ENCODE data around the gene ASNSD1.
A peak's percentile ranks its signal among the peaks of the same experiment; 100 is the strongest.
"Not testable (repeated sequence)": the region's sequence is repeated elsewhere in the genome, so short reads cannot be mapped to it uniquely, and the experiment has no call there.

The ASNSD1 gene

DNA sequence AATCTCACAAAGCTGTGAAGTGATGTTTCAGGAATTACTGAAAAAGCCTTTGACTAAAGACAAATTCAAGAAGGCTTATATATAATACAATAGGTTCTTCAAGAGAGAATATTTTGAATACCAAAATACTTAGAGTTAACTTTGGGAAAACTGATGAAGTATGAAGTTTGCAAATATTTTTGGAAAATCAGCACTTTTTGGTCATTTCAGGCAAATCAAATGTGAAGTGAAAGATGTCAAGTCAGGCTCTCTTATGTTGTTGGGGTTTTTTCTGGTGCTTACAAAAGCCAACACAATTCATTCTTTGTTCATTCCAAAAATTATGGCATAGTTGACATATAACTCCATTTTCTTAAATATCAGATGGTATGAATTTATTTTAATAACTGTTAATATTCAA is 14.7 kb upstream of the ASNSD1 start:
- no peak for DNase-seq (ENCODE audit: low spot score)

DNA sequence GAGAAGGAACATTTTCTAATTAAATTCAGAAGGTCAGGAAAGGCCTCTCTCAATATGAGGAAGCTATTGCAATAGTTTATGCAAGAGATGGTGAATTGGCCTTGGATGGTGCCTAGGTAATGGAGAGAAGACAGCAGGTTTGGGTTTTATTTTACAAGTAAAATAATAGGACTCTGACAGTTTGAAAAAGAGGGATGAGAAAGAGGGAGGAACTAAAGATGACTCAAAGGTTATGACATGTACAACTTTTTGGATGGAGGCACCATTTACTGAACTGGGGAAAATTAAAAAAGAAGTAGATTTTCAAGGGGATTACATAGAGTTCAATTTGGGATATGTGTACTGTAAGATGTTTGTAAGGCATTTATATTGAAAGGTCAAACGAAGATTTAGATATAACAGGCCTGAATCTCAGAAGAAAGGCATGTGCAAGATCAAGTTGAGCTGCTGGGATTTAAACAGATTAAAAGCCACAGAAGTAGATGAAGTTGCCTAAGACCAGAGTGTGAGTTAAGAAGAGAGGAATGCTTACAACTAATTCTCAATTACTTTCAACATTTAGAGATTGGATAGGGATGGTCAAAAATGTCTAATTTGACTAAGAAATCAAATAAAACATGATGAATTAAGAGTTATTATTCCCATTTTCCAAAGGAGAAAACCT is 12.3 kb upstream of the ASNSD1 start:
- no peak for DNase-seq (ENCODE audit: low spot score)

DNA sequence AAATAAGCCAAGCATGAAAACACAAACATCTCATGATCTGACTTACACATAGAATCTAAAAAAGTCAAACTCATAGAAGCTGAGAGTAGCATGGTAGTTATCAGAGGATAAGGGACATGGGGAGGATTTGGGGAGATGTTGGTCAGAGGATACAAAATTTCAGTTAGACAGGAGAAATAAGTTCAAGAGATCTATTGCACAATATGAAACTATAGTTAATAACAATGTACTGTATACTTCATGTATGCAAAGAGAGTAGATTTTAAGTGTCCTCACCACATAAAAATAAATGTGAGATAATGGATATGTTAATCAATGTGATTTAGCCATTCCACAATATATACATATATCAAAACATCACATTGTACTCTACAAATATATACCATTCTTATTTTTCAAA is 10.0 kb upstream of the ASNSD1 start:
- no peak for DNase-seq (ENCODE audit: low spot score)

DNA sequence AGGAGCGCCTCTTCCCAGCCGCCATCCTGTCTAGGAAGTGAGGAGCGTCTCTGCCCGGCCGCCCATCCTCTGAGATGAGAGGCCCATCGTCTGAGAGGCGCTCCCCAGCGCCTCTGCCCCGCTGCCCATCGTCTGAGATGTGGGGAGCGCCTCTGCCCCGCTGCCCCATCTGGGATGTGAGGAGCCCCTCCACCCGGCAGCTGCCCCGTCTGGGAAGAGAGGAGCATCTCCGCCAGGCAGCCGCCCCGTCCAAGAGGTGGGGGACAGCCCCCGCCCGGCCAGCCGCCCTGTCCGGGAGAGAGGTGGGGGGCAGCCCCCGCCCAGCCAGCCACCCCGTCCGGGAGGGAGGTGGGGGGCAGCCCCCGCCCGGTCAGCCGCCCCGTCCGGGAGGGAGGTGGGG is 7.8 kb upstream of the ASNSD1 start:
- DNase-seq (ENCODE audit: low spot score), result not testable (repeated sequence)

DNA sequence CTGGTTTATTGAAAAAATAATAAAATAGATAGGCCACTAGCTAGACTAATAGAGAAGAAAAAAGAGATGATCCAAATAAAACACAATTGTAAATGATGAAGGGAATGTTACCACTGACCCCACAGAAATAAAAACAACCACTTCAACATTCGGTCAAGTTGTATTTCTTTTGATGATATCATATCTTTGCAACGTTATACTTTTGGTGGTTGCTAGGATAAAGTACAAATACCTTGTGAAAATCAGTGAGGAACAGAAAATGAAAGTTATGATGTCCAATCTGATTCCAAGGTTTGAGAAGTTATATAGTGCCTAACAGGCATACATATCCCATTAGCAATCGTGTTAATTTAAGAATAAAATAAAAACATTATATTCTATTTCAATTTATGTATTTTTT is 6.6 kb upstream of the ASNSD1 start:
- DNase-seq (ENCODE audit: low spot score), result no peak

DNA sequence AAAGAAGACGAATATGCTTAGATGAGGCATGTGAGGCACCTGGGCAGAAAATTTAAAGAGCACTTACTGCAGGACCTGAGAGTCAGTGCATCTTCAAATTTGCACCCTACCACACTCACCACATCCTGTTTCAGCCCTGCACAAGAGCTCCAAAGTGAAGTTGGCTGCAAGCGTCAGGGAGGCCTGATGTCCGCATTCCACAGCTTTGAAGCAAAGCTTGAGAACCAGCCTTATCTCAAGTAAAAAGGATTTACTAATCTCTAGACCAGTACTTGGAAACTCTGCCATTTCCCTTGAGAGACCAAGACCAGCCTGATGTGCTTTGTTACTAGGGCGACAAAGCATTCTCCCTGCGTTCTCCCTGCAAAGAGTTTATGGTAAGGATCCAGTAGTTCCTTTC is 3.4 kb upstream of the ASNSD1 start:
- no peak for DNase-seq (ENCODE audit: low spot score)

DNA sequence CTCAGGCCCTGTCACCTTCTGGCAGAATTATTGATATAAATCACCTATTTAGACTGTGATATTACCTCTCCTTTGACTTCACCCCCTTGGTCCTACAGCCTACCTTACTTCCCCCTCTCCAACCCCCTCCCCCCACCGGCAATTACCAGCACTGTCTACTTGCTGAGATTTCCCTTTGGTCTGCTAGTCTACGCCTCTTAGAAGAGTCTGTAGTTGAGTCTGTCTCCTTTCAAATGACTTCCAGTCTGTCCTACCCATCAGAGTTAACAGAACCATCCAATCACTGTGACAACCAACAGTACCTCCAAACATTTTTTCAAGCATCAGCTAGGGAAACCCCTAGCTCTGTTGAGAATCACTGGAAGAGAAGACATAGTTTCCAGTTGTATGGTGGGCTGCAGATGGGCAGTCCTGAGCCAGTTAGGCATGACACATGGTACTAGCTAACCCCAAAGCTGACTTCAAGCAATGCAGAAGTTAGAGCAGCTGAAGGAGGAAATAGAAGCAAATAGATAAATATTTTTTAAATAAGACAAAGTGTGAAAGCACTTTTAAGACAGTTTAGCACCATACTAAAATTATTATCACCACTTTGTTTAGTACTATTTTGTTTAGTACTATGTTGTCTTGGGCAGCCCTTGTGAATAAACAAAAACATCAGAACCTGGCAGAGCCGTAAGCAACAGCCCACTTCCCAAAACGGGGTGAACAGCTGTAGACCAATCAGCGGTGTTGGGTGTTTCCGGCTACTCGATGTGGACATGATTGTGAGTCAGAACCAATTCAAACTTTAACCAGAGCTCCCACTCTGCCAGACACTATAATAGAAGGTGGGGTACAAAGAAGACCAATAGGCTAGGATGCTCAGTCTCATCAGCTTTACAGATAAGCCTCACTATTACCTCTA is 2.7 kb upstream of the ASNSD1 start:
- no peak for DNase-seq (ENCODE audit: low spot score)

DNA sequence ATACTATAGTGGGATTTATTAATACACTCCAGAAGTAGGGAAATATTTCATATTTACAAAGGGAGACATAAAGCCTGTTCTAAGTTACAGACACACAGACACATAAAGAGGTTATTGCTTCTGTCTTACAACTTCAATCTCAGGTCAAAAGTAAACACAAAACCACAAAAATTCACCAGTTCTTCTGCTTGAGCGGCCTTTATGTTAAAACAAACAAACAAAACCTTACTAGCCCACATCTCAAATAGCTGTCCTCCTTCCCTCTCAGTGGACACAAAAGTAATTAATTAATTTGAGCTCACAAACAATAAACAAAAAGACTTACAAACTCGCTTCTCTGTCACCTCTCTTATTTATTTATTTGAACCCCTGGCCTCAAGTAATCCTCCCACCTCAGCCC is 1.5 kb upstream of the ASNSD1 start:
- no peak for DNase-seq (ENCODE audit: low spot score)

DNA sequence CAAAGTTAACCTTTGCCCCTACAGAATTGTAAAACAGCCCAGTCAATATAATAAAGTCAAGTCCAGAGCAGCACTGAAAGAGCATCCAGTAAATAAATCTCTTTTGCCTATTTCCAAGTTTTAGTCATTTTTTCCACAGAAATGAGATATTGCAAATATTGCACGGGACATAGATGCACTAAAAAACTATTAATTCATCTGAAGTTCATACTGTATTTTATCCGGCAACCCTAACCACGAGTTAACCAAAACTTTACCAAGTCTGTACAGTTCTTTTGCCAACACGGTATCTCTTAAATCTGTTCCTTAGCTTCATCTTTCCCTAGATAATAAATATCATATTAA is 484 bp upstream of the ASNSD1 start:
- DNase-seq (ENCODE audit: low spot score), result no peak

DNA sequence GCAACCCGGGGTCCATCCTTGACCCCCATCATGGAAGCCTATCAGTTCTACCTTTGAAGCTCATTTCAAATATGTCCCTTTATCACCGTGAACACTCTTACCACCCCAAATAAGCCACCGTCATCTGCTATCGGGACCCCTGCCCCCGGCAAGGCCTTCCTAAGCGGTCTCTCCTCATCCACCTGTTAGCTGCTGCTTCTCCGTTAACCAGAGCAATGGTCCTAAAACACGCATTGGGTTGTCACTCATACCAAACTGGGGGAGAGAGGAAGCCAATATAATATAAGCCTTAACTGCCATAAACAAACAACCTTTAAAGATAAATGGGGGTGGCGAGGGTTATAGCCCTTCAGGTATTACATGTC is 680 bp downstream of the ASNSD1 start:
- DNase-seq (ENCODE audit: low spot score), result no peak

DNA sequence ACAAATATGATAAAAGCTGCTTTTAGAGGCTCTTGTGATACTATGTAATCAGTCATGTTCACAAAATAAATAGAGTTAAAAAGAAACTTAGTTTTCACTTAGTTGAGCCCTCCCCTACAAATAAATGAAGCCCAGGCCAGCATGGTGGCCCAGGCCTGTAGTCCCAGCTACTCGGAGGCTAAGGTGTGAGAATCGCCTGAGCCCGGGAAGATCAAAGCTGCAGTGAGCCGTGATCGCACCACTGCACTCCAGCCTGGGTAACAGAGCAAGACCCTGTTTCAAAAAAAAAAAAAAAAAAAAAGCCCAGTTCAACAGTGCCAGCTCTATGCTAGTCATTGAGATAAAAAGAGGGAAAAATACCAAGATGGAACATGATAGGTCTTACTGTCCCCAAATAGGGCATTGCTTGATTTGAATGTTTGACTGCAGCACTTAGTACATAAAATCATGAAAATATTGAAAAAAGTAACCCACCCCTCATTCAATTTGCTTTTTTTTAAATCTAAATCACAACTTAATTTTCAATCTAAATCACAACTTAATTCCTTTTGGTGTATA is 1.5 kb downstream of the ASNSD1 start:
- DNase-seq (ENCODE audit: low spot score), result no peak

DNA sequence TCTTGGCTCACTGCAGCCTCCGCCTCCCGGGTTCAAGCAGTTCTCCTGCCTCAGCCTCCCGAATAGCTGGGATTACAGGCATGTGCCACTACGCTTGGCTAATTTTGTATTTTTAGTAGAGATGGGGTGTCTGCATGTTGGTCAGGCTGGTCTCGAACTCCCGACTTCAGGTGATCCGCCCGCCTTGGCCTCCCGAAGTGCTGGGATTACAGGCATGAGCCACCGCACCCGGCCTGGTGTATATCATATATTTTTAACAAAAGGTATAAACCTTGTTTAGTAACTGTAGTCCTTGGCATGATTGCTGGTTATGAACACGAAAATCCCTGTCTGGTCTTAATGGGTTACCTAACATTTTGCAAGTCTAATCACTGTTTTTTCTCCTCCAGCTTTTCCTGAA is 2.1 kb downstream of the ASNSD1 start:
- DNase-seq (ENCODE audit: low spot score), result not testable (repeated sequence)

DNA sequence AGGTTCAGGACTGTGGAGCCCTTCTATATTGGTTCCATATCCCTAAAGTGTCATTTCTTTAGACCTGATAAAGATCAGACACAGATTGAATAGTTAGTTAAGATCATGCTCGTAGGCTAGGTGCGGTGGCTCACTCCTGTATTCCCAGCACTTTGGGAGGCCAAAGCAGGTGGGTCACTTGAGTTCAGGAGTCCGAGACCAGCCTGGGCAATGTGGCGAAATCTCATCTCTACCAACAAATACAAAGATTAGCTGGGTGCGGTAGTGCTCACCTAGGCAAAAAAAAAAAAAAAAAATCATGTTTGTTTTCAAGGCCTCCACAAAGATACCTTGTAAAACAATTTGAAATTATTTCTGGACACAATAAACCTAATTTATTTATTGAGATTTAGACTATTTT is 8.7 kb downstream of the ASNSD1 start:
- no peak for DNase-seq (ENCODE audit: low spot score)

DNA sequence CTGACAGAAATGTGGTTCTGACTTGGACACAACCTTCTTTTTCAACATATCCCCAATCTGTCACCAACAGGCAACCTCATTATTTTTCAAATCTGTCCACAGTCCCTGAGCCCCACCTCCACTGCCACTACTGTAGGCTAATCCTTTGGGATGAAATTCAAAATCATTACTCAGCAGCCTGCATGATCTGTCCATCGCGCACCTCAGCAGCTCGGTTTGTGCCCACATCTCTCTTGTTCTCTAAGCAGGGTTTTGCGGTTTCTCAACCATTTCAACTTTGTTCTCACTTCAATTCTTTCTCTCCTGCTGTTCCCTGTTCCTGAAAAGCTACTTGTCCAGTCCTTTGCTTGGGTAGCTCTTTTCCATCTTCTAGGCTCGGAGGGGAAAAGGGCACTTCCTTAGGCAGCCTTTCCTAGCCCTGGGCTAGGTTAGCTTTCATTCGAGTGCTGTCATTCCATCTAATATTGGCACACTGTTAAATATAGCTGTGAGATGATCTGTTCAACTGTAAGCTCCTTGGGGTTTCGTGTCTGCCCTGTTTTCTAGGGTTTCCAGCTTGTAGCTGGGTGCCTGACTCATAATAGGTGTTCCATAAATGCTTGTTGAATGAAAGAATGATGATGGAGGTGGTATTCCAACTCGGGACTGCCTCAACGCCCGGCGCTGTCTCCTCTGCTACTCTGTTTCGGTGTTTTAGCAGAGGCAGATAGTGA is 12.6 kb downstream of the ASNSD1 start:
- DNase-seq (ENCODE audit: low spot score), result no peak

DNA sequence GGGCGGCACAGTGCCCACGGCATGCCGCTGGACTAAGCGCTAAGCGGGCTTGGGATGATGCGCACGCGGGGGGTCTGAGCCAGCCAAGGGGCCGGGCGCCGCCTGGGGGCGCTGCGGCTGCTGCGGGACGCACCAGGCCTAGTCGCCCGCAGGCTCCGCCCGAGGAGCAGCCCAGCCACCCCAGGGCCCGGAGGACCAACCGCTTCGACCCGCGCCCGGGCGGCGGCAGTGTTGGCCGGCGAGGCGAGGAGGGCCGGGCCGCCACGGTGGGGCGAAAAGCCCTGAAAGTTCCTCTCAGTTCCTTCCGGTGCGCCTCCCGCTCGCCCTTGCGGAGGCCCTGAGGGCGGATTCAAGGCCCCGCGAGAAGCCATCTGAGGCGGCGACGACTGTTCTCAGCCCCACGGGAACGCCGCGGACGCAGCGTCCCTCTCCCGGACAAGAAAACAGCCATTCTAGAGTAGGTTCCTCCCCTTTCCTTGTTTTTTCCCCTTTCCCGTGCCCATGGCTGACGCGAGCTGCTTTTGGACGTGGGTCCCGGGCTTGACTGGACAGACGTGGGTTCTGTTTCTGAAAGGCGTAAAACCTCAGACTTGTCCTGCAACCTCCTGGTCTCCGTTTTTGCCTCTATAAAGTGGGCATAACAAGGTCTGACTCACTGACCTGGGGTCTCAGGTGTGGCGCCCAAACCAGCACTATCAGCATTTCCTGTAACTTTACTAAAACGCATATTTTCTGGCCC is 13.3 kb downstream of the ASNSD1 start, which contains the start of gene ANKAR:
Gene ANKAR (plus strand): TSS at position 297 of the 739 bp plus-strand sequence. CDS start 1,821 bp downstream, outside the sequence.
- peak; percentile 90 for DNase-seq (ENCODE audit: low spot score)

DNA sequence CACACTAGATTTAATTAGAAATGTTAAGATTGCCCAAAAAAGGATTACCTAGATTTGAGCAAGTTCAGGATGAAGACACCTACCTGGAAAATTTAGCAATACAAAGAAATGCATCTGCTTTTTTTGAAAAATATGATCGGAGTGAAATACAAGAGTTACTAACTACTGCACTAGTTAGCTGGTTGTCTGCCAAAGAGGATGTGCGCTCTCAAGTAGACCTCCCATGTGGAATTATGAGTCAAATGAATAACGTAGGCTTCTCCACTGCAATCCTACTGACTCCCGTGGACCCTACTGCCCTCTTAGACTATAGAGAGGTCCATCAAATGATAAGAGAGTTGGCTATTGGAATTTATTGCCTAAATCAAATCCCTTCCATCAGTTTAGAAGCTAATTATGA is 15.2 kb downstream of the ASNSD1 start:
- DNase-seq (ENCODE audit: low spot score), result no peak

DNA sequence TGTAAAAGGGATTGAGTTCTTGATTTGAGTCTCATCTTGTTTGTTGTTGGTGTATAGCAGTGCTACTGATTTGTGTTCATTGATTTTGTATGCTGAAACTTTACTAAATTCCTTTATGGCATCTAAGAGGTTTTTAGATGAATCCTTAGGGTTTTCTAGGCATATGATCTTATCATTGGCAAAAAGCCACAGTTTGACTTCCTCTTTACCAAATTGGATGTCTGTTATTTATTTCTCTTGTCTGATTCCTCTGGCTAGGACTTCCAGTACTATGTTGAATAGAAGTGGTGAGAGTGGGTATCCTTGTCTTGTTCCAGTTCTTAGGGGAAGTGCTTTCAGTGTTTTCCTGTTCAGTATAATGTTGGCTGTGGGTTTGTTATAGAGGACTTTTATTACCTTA is 18.0 kb downstream of the ASNSD1 start:
- no peak for DNase-seq (ENCODE audit: low spot score)

DNA sequence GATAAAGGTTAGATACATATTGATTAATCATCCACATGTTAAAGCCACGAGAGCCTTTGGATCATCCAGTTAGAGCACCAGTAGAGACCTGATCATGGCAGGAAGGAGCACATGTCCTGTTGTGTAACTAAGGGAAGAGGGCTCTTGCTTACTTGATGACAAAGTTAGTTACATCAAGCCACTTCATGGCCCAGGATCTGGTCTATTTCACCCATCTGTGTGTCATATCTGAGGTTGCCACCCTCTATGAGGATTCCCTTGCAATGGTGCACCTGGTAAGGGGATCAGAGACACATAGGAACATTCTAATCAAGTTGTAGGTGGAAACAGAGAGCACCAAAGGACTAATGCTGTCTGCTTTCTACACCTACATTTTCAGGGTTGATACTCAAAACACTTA is 19.9 kb downstream of the ASNSD1 start:
- DNase-seq (ENCODE audit: low spot score), result no peak

DNA sequence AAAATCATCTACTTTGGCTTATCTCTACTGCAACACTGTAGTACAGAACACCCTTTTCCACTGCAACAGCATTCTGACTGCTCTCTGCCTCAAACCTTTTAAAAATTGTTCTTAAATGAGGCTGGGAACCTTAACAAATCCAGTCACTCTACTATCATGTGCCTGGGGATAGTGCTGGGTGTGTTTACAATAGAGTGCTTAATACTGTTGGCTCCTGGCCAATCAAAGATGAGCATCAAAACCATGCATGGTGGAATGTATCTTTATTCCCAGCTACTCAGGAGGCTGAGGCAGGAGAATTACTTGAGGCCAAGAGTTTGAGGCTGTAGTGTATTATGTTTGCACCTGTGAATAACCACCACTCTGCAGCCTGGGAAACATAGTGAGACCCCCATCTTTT is 20.6 kb downstream of the ASNSD1 start:
- DNase-seq (ENCODE audit: low spot score), result no peak

DNA sequence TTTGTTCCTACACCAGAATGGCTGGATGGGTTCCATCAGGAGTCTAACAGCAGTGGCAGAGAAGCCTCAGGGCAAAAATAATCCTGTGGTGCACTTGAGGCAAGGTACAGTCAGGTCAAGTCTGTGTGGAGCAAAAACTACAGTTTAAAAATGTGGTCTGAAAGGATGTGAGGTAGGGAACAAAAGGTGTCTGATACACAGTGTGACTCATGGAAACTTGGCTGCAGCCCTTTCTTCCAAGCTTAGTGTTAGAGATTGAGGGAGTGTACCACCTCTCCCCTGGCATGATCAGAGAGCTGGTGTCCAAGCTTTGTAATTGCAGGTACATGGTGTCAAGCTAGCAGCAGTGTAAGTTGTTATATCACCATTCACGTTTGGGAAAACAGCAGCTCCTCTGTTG is 22.1 kb downstream of the ASNSD1 start:
- DNase-seq (ENCODE audit: low spot score), result no peak

DNA sequence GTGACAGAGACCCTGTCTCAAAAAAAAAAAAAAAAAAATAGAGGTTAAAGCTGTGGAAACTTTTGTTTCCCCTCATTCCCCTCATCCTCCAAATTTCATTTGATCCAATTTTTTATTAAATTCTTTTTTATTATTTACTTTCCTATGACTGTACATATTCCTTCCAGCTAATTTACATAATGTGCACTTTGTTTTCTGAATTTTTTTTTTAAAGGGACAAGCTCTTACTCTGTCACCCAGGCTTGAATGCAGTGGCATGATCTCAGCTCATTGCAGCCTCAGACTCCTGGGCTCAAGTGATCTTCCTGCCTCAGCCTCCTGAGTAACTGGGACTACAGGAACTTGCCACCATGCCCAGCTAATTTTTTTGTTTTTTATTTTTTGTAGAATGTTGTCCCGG is 23.6 kb downstream of the ASNSD1 start:
- DNase-seq (ENCODE audit: low spot score), result no peak
